Measurements from ENCODE around the gene ZNF165.
"Not testable (repeated sequence)": the region's sequence is repeated elsewhere in the genome, so short reads cannot be mapped to it uniquely, and the experiment has no call there.

- not testable (repeated sequence) for TF ChIP-seq REST (IDR thresholded peaks at IDR 0.05; ENCODE audit: borderline replicate concordance in 1 of 2, low read depth in 1 of 2, low read length in 2 of 2); ZNF124 (CRISPR knock-in tag; IDR thresholded peaks at IDR 0.05); PBX3 (CRISPR knock-in tag; IDR thresholded peaks at IDR 0.05; ENCODE audit: borderline replicate concordance); ZZZ3 (CRISPR knock-in tag; IDR thresholded peaks at IDR 0.05; ENCODE audit: borderline replicate concordance)
Measured at GRCh38 chr6:28102699-28103098, 22.3 kb downstream of the ZNF165 start.

Measured in HepG2 (cell line).